Pons (tissue), 1 donor: ENCODE results near the gene NCOA7.
"Not testable (repeated sequence)": the region's sequence is repeated elsewhere in the genome, so short reads cannot be mapped to it uniquely, and the experiment has no call there.

Source experiments
- DNase-seq: peaks from one replicate; pipeline ENCODE4 v3.0.0-alpha.2; 2016; ENCODE audit warnings: low spot score

Gene NCOA7

GRCh38 chr6:125841356-125842090 is 50.8 kb downstream of the NCOA7 start:
- no peak for DNase-seq

- DNase-seq, result peak; percentile 52
These were observed 51.4 kb downstream of the NCOA7 start for GRCh38 chr6:125842091-125842626.

GRCh38 chr6:125843593-125843992 is 52.8 kb downstream of the NCOA7 start:
- peak; percentile 89 for DNase-seq

- DNase-seq, result peak; percentile 65
These were observed 54.2 kb downstream of the NCOA7 start for GRCh38 chr6:125844989-125845388.

GRCh38 chr6:125846292-125847024 is 55.7 kb downstream of the NCOA7 start:
- no peak for DNase-seq

GRCh38 chr6:125848286-125848685 is 57.5 kb downstream of the NCOA7 start:
- DNase-seq, result not testable (repeated sequence)

GRCh38 chr6:125850361-125850760 is 59.6 kb downstream of the NCOA7 start:
- peak; percentile 94 for DNase-seq

- DNase-seq, result no peak
These were observed 61.8 kb downstream of the NCOA7 start for GRCh38 chr6:125852587-125852986.

GRCh38 chr6:125853168-125853567 is 62.4 kb downstream of the NCOA7 start:
- DNase-seq, result no peak

GRCh38 chr6:125853756-125854155 is 63.0 kb downstream of the NCOA7 start:
- DNase-seq, result no peak

- no peak for DNase-seq
These were observed 63.6 kb downstream of the NCOA7 start for GRCh38 chr6:125854355-125854754.

GRCh38 chr6:125855783-125856182 is 65.0 kb downstream of the NCOA7 start:
- no peak for DNase-seq

- DNase-seq, result no peak
These were observed 67.1 kb downstream of the NCOA7 start for GRCh38 chr6:125857846-125858245.

- peak; percentile 95 for DNase-seq
These were observed 67.9 kb downstream of the NCOA7 start for GRCh38 chr6:125858427-125859320.

GRCh38 chr6:125859727-125860126 is 69.0 kb downstream of the NCOA7 start:
- DNase-seq, result no peak

GRCh38 chr6:125863023-125863422 is 72.3 kb downstream of the NCOA7 start:
- DNase-seq, result no peak

GRCh38 chr6:125865015-125865414 is 74.3 kb downstream of the NCOA7 start:
- no peak for DNase-seq

- DNase-seq, result no peak
These were observed 75.7 kb downstream of the NCOA7 start for GRCh38 chr6:125866433-125866832.

- DNase-seq, result no peak
These were observed 76.8 kb downstream of the NCOA7 start for GRCh38 chr6:125867483-125867942.

GRCh38 chr6:125868252-125868651 is 77.5 kb downstream of the NCOA7 start:
- peak; percentile 78 for DNase-seq

GRCh38 chr6:125868678-125869395 is 78.1 kb downstream of the NCOA7 start:
- peak; percentile 92 for DNase-seq
